ENCODE measurements around the gene PFKFB4.
A peak's percentile ranks its signal among the peaks of the same experiment; 100 is the strongest.
"Not testable (repeated sequence)": the region's sequence is repeated elsewhere in the genome, so short reads cannot be mapped to it uniquely, and the experiment has no call there.

Gene PFKFB4

GRCh38 chr3:48536116-48536515 lies 20.5 kb downstream of the PFKFB4 start:
- Histone ChIP-seq H3K27me3 (ENCODE audit: insufficient read depth, poor library complexity, severe bottlenecking) (no peaks in the 10 kb centered on the region), H3K27ac (replicated peaks) (no peak overlapping the region), H3K4me3 (replicated peaks; ENCODE audit: insufficient read depth, low read length) (no peak overlapping the region)
- DNase-seq (ENCODE audit: low read depth in 1 of 2, low spot score in 1 of 2), result no peak
- TF ChIP-seq, protein P1, sequence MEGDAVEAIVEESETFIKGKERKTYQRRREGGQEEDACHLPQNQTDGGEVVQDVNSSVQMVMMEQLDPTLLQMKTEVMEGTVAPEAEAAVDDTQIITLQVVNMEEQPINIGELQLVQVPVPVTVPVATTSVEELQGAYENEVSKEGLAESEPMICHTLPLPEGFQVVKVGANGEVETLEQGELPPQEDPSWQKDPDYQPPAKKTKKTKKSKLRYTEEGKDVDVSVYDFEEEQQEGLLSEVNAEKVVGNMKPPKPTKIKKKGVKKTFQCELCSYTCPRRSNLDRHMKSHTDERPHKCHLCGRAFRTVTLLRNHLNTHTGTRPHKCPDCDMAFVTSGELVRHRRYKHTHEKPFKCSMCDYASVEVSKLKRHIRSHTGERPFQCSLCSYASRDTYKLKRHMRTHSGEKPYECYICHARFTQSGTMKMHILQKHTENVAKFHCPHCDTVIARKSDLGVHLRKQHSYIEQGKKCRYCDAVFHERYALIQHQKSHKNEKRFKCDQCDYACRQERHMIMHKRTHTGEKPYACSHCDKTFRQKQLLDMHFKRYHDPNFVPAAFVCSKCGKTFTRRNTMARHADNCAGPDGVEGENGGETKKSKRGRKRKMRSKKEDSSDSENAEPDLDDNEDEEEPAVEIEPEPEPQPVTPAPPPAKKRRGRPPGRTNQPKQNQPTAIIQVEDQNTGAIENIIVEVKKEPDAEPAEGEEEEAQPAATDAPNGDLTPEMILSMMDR (IDR thresholded peaks at IDR 0.05; ENCODE audit: insufficient read depth, low read length), result no peak
- no peak for TF ChIP-seq POLR2AphosphoS5 (IDR thresholded peaks at IDR 0.05; ENCODE audit: low read depth)
- no peak for TF ChIP-seq REST (IDR thresholded peaks at IDR 0.05; ENCODE audit: insufficient replicate concordance, low read depth)
- TF ChIP-seq GABPA (IDR thresholded peaks at IDR 0.05; ENCODE audit: low read depth), result no peak
- TF ChIP-seq SPI1 (IDR thresholded peaks at IDR 0.05; ENCODE audit: borderline replicate concordance, low read depth), result no peak

GRCh38 chr3:48535578-48535977 lies 21.0 kb downstream of the PFKFB4 start:
- Histone ChIP-seq H3K27me3 (ENCODE audit: insufficient read depth, poor library complexity, severe bottlenecking) (no peaks in the 10 kb centered on the region), H3K4me3 (replicated peaks; ENCODE audit: insufficient read depth, low read length) (no peak overlapping the region), H3K27ac (replicated peaks) (no peak overlapping the region)
- TF ChIP-seq, protein P1 (IDR thresholded peaks at IDR 0.05; ENCODE audit: insufficient read depth, low read length), result no peak
- no peak for TF ChIP-seq GABPA (IDR thresholded peaks at IDR 0.05; ENCODE audit: low read depth)
- TF ChIP-seq SPI1 (IDR thresholded peaks at IDR 0.05; ENCODE audit: borderline replicate concordance, low read depth), result no peak
- TF ChIP-seq REST (IDR thresholded peaks at IDR 0.05; ENCODE audit: insufficient replicate concordance, low read depth), result no peak
- DNase-seq (ENCODE audit: low read depth in 1 of 2, low spot score in 1 of 2), result no peak

GRCh38 chr3:48532977-48533337 lies 23.6 kb downstream of the PFKFB4 start:
- H3K27ac ChIP-seq (replicated peaks), result no peak overlapping the region
- H3K27me3 ChIP-seq (ENCODE audit: insufficient read depth, poor library complexity, severe bottlenecking), result no peaks in the 10 kb centered on the region
- DNase-seq (ENCODE audit: low read depth in 1 of 2, low spot score in 1 of 2), result no peak
- H3K4me3 ChIP-seq (replicated peaks; ENCODE audit: insufficient read depth, low read length), result no peak overlapping the region
- TF ChIP-seq, protein P1 (IDR thresholded peaks at IDR 0.05; ENCODE audit: insufficient read depth, low read length), result no peak

DNA sequence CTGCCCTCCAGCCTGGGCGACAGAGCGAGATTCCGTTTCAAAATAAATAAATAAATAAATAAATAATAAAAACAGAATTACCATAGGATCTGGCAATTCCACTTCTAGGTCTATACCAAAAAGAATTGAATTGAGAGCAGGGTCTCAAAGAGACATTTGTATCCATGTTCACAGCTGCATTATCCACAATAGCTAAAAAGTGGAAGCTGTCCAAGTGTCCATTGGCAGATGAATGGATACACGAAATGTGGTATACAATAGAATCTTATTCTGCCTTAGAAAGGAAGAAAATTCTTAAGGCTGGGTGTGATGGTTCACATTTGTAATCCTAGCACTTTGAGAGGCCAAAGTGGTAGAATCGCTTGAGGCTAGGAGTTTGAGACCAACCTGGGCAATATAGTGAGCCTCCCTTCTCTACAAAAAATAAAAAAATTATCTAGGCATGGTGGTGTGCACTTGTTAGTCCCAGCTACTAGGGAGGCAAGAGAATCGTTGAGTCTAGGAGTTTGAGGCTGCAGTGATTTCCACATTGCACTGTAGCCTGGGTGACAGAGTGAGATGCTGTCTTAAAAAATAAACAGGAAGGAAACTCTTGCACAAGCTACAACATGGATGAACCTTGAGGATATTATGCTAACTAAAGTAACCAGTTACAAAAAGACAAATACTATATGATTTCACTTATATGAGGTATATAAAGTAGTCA lies 24.2 kb downstream of the PFKFB4 start:
- peak in 1 of 2 experiments; percentile 12 for DNase-seq (ENCODE audit: low read depth in 1 of 2, low spot score in 1 of 2)
- no peak overlapping the region for H3K27ac ChIP-seq (replicated peaks)
- H3K4me3 ChIP-seq (replicated peaks; ENCODE audit: insufficient read depth, low read length), result no peak overlapping the region
- TF ChIP-seq REST (IDR thresholded peaks at IDR 0.05; ENCODE audit: insufficient replicate concordance, low read depth), result no peak
- TF ChIP-seq GABPA (IDR thresholded peaks at IDR 0.05; ENCODE audit: low read depth), result no peak
- TF ChIP-seq POLR2AphosphoS5 (IDR thresholded peaks at IDR 0.05; ENCODE audit: low read depth), result no peak
- TF ChIP-seq, protein P1 (IDR thresholded peaks at IDR 0.05; ENCODE audit: insufficient read depth, low read length), result no peak
- no peak for TF ChIP-seq SPI1 (IDR thresholded peaks at IDR 0.05; ENCODE audit: borderline replicate concordance, low read depth)
- no peaks in the 10 kb centered on the region for H3K27me3 ChIP-seq (ENCODE audit: insufficient read depth, poor library complexity, severe bottlenecking)

DNA sequence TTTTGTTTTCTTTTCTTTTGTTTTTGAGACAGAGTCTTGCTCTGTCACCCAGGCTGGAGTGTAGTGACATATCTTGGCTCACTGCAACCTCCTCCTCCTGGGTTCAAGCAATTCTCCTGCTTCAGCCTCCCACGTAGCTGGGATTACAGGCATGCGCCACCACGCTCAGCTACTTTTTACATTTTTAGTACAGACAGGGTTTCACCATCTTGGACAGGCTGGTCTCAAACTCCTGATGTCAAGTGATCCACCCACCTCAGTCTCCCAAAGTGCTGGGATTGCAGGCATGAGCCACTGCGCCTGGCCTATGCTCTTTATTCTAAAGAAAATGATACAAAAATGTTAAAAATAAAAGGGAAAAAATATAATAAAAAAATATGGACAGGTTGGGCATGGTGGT lies 25.9 kb downstream of the PFKFB4 start:
- H3K27me3 ChIP-seq (ENCODE audit: insufficient read depth, poor library complexity, severe bottlenecking); DNase-seq (ENCODE audit: low read depth in 1 of 2, low spot score in 1 of 2); H3K4me3 ChIP-seq (replicated peaks; ENCODE audit: insufficient read depth, low read length); H3K27ac ChIP-seq (replicated peaks): not testable (repeated sequence)
